ENCODE measurements around the gene EGFL7.
"Not testable (repeated sequence)": the region's sequence is repeated elsewhere in the genome, so short reads cannot be mapped to it uniquely, and the experiment has no call there.

Gene EGFL7

GRCh38 chr9:136625101-136626065 lies 37.3 kb upstream of the EGFL7 start:
- DNase-seq, result peak; percentile 65

GRCh38 chr9:136626066-136626725 lies 36.5 kb upstream of the EGFL7 start:
- no peak for DNase-seq

- no peak for DNase-seq
These were observed 35.7 kb upstream of the EGFL7 start for GRCh38 chr9:136626740-136627642.

- DNase-seq, result no peak
These were observed 35.0 kb upstream of the EGFL7 start for GRCh38 chr9:136627703-136628102.

- DNase-seq, result no peak
These were observed 34.4 kb upstream of the EGFL7 start for GRCh38 chr9:136628268-136628667.

- DNase-seq, result no peak
These were observed 33.5 kb upstream of the EGFL7 start for GRCh38 chr9:136629001-136629878.

GRCh38 chr9:136629879-136630661 lies 32.6 kb upstream of the EGFL7 start:
- DNase-seq, result peak; percentile 44

GRCh38 chr9:136630662-136630992 lies 32.1 kb upstream of the EGFL7 start:
- no peak for DNase-seq

GRCh38 chr9:136631038-136632000 lies 31.4 kb upstream of the EGFL7 start:
- peak; percentile 73 for DNase-seq

GRCh38 chr9:136632072-136632471 lies 30.6 kb upstream of the EGFL7 start:
- not testable (repeated sequence) for DNase-seq

GRCh38 chr9:136632491-136633106 lies 30.1 kb upstream of the EGFL7 start:
- DNase-seq, result not testable (repeated sequence)

GRCh38 chr9:136634904-136635303 lies 27.8 kb upstream of the EGFL7 start:
- DNase-seq, result no peak

- DNase-seq, result no peak
These were observed 22.3 kb upstream of the EGFL7 start for GRCh38 chr9:136640171-136641111.

- DNase-seq, result no peak
These were observed 20.2 kb upstream of the EGFL7 start for GRCh38 chr9:136642439-136642921.

- no peak for DNase-seq
These were observed 18.9 kb upstream of the EGFL7 start for GRCh38 chr9:136643596-136644342.

- peak; percentile 65 for DNase-seq
These were observed 18.4 kb upstream of the EGFL7 start for GRCh38 chr9:136644343-136644592.

GRCh38 chr9:136644593-136645351 lies 17.9 kb upstream of the EGFL7 start:
- peak; percentile 37 for DNase-seq

Data from EL (cell line).